Endometrial microvascular endothelial cells (primary cell): ENCODE measurements around the gene EMC10. TPM values are rescaled to one million over a fixed set of nuclear protein-coding genes. Genes with fewer than 3 reads are reported as not detected.
"Not testable (repeated sequence)": the region's sequence is repeated elsewhere in the genome, so short reads cannot be mapped to it uniquely, and the experiment has no call there.

ENCODE experiments used
- in situ Hi-C: cut with HindIII; loops from 2 replicates; pipeline ENCODE4 v1.10.0; 2017; ENCODE audit warnings: low sequenced_read_pairs, low pct_unique_long_range_greater_than_20kb; ENCODE audit errors: inconsistent ontology term
- total RNA-seq: library from RNA; depleted of rRNA; stranded (reverse); fragments of >200 nt; gene quantifications from one replicate; pipeline ENCODE4 v1.2.3, GENCODE V29; 2015; ENCODE audit errors: inconsistent ontology term

Gene EMC10
- total RNA-seq, 1 donor from 2014 or later = 125 TPM

GRCh38 chr19:50449236-50449899 lies 26.9 kb upstream of the EMC10 start:
- in situ Hi-C loops = no loop called here

DNA sequence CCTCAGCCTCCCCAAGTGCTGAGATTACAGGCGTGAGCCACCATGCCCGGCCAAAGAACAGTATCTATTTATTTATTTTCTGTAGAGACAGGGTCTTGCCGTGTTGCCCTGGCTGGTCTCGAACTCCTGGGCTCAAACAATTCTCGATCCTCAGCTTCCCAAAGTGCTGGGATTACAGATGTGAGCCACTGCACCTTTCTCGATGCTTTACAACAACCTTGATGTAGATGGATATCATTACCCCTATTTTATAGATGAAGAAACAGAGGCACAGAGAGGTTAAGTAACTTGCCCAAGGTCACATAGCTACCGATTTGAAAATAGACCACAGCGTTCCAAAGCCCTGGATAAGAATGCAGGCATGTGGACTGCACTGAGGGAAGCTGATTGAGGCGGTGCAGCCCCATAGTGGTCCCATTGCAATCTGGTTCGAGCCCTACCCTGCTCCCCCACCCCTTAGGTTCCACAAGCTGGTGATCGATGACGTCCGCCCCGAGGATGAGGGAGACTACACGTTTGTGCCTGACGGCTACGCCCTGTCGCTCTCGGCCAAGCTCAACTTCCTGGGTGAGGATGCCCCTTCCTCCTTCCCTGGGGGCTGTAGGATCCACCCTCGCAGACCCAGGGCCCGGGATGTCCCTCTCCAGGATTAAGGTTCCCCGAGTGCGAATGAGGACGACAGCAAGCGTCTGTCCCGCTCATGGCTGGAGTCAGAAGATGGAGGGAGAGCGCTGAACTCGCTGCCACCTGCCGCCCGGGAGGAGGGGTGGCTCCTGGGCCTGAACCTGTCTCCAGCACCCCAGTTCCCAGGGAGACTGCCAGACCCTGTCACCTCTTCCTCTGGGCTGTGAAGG lies 25.7 kb upstream of the EMC10 start:
- in situ Hi-C loops = no loop called here

DNA sequence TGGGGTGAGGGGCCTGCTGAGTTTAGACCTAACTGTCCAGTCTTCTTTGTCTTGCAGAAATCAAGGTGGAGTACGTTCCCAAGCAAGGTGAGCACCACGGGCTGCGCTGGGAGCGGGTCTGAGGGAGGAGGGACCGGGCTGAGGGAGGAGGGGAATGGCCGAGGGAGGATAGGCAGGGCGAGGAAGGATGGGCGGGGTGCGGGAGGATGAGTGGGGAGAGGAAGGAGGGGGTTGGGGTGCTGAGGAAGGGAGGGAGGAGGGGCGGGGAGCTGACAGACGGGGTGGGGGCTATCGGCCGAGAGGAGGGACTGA lies 25.1 kb upstream of the EMC10 start:
- in situ Hi-C loops = no loop called here

DNA sequence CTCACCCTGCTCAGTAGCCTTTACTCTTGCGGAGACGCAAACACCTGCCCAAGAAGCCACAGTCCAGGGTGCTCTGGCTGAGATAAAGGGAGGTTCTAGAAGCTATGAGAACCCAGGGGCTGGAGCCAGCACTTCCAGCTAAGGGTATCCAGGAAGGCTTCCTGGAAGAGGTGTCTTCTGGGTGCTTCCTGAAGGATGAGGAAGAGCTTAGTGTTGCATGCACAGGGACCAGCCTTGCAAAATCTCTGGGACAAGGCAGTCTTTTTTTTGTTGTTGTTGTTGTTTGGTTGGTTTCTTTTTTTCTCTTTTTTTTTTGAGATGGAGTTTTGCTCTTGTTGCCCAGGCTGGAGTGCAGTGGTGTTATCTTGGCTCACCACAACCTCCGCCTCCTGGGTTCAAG lies 23.1 kb upstream of the EMC10 start:
- in situ Hi-C loops = no loop called here

- in situ Hi-C loops = no loop called here
These were observed 20.3 kb upstream of the EMC10 start for GRCh38 chr19:50455992-50456391.

DNA sequence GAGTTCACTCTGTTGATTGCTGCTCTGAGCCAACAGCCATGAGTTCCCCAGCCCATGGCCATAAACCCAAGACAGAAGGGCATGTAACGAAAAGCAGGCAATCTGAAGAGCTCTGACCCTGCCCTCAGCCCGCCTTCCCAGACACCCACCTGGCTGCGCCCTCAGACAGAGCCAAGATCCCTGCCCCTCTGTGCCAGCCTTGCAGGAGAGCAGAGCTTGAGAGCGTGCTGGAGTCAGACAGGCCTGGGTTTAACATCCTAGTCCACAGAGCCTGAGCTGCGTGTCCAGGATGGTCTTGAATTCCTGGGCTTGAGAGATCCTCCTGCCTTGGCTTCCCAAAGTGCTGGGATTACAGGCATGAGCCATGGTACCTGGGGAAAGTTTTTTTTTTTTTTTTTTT lies 19.0 kb upstream of the EMC10 start:
- in situ Hi-C loops = no loop called here

DNA sequence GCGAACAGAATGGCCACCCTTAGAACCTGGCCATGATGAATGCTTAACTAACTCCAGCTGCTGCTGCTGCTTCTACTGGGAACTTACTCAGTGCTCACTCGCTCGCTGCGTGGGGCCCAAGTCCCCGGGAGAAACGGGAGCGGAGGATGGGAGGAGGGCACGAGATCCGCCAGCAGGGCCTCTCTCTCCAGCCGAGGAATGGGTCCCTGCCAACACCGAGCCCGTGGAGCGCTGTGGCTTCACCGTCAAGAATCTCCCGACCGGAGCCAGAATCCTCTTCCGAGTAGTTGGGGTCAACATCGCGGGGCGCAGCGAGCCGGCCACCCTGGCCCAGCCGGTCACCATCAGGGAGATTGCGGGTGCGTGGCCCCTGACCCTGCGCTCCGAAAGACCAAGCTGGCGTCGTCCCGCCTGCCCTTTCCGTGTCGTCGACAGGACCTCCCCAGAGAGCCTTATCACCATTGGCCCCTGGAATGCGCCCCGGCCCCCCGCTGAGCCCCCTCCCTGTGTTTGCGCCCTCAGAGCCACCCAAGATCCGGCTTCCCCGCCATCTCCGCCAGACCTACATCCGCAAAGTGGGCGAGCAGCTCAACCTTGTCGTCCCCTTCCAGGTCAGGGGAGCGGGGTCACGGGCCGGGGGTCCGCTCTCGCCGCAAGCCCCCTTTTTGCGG lies 17.8 kb upstream of the EMC10 start:
- in situ Hi-C loops = no loop called here

DNA sequence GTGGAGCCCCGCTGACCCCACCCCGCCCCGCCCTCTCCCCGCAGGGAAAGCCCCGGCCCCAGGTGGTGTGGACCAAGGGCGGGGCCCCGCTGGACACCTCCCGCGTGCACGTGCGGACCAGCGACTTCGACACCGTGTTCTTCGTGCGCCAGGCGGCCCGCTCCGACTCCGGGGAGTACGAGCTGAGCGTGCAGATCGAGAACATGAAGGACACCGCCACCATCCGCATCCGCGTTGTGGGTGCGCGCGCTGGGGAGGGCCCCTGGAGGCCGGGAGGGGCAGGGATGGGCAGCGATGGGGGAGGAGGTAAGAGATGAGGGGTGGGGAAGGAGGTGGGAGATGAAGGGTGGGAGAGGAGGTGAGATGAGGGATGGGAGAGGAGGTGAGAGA lies 17.2 kb upstream of the EMC10 start:
- in situ Hi-C loops = no loop called here

GRCh38 chr19:50459638-50460037 lies 16.7 kb upstream of the EMC10 start:
- in situ Hi-C loops = no loop called here

DNA sequence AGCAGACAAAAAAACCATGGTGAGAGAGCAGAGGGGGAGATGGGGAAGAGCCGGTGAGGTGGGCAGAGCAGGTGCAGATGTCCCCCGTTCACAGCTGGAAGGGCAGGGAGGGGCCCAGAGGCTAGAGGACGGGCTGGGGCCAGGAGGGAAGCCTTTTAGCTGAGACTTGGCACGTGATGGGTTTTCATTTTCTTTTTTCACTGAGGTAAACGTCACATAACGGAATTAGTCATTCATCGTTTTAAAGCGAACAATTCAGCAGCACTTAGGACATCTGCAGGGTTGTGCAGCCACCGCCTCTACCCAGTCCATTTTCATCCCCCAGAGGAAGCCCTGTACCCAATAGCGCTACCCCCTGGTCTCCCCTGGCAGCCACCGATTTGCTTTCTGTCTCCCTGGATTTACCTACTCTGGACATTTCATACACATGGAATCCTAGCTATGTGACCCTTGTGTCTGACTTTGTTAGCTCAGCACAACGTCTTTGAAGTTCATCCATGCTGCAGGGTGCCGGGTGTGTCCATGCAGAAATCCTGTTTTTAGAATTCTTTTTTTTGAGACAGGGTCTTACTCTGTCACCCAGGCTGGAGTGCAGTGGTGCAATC lies 16.0 kb upstream of the EMC10 start:
- in situ Hi-C loops = no loop called here

- in situ Hi-C loops = no loop called here
These were observed 15.0 kb upstream of the EMC10 start for GRCh38 chr19:50461066-50461875.

DNA sequence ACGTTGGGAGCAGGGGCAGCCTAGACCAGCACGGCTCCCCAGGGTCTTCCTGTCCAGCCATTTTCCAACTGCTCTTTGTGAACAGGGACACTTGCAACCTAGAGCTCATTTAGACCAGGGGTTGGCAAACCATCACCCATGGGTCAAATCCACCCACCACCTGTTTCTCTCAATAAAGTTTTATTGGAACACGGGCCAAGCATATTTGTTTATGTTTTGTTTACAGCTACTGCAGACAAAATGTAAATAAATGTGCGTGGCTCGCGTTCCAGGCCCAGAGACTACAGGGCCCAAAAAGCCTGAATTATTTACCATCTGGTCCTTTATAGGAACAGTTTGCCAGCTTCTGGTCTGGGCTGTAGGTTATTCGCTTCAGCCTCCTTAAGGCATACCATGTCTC lies 13.3 kb upstream of the EMC10 start:
- in situ Hi-C loops = no loop called here

DNA sequence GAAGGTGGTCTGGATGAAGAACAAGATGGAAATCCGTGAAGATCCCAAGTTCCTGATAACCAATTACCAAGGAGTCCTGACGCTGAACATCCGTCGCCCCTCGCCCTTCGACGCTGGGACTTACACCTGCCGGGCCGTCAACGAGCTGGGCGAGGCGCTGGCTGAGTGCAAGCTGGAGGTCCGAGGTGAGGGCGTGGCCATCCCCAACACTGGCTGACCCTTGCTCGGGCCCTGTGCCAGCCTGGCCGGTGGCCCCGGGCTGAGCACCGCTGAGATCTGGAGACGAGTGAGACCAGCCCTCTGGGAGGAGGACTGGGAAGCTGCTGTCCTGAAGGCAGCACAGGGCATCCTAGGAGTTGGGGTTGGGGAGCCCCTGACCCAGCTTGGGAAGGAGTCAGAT lies 12.0 kb upstream of the EMC10 start:
- in situ Hi-C loops = no loop called here

DNA sequence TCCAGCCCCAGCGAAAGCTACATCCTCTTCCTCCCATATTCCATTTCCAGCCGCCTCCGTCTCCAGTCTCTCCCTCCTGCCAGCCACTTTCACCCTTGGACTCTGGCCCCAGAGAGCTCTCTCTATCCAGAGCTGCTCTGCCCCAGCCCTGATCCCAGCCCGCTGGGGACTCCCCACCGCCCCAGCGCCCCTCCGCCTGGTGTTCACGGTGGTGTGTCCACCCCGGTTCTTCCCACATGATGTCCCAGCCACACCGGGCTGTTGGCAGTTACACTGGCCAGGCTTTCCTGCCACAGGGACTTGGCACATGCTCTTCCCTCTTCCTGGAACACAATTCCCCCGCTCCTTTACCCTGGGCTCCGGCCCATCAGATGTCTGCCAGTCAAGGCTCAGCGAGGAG lies 11.3 kb upstream of the EMC10 start:
- in situ Hi-C loops = no loop called here

GRCh38 chr19:50465986-50466705 lies 10.2 kb upstream of the EMC10 start:
- in situ Hi-C loops = no loop called here

- in situ Hi-C loops = no loop called here
These were observed 9.6 kb upstream of the EMC10 start for GRCh38 chr19:50466706-50467039.

GRCh38 chr19:50467566-50467965 lies 8.7 kb upstream of the EMC10 start:
- in situ Hi-C loops = no loop called here

GRCh38 chr19:50468818-50469217 lies 7.5 kb upstream of the EMC10 start:
- in situ Hi-C loops = no loop called here

DNA sequence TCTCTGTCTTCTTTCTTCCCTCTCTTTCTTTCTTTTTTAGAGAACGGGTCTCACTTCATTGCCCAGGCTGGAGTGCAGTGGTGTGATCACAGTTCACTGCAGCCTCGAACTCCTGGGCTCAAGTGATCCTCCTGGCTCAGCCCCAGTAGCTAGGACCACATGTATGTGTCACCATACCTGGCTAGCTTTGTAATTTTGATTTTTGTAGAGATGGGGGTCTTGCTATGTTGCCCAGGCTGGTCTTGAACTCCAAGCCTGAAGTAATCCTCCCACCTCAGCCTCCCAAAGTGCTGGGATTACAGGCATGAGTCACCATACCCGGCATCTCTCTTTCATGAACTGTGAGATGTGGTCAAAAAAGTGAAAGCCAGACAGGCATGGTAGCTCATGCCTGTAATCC lies 3.0 kb upstream of the EMC10 start:
- in situ Hi-C loops = not testable (repeated sequence)
